SK-N-SH treated with all-trans-retinoic acid at 6 μM for 48 hours (cell line): ENCODE results near the gene MDM4.

ENCODE experiments used
- ATAC-seq: fragments of 200-7000 bp; cut with Tn5 transposase; 3 replicates; pipeline ENCODE4 v1.9.1; 2020; ENCODE audit warnings: mild to moderate bottlenecking, moderate library complexity
- ARNTL ChIP-seq: fragments of 450-650 bp; formaldehyde crosslinking; IDR thresholded peaks from 2 replicates; pipeline ENCODE4 v1.5.0; 2020; ENCODE audit warnings: low read depth, mild to moderate bottlenecking, moderate library complexity, borderline replicate concordance
- BACH2 ChIP-seq: fragments of 250-450 bp; sonication (Bioruptor Pico); IDR thresholded peaks from 2 replicates; pipeline ENCODE4 v1.9.0; 2021; ENCODE audit warnings: mild to moderate bottlenecking, borderline replicate concordance
- CSDC2 ChIP-seq: fragments of 250-450 bp; sonication (Bioruptor Pico); IDR thresholded peaks from 2 replicates; pipeline ENCODE4 v1.5.0; 2020; ENCODE audit warnings: mild to moderate bottlenecking, moderate library complexity
- ESRRG ChIP-seq: fragments of 250-450 bp; sonication (Bioruptor Pico); IDR thresholded peaks from 2 replicates; pipeline ENCODE4 v1.6.1; 2021; ENCODE audit warnings: mild to moderate bottlenecking
- ISL1 ChIP-seq: fragments of 250-450 bp; sonication (Bioruptor Pico); IDR thresholded peaks from 2 replicates; pipeline ENCODE4 v2.1.2; 2022; ENCODE audit warnings: mild to moderate bottlenecking, moderate library complexity
- OSR1 ChIP-seq: fragments of 250-450 bp; sonication (Bioruptor Pico); IDR thresholded peaks from 2 replicates; pipeline ENCODE4 v1.8.0; 2022; ENCODE audit warnings: moderate library complexity, mild to moderate bottlenecking, inconsistent platforms
- POU6F1 ChIP-seq: fragments of 250-450 bp; sonication (Bioruptor Pico); IDR thresholded peaks from 2 replicates; pipeline ENCODE4 v1.8.0; 2021; ENCODE audit warnings: low read depth, mild to moderate bottlenecking, moderate library complexity, borderline replicate concordance
- PPARA ChIP-seq: fragments of 250-450 bp; sonication (Bioruptor Pico); IDR thresholded peaks from 2 replicates; pipeline ENCODE4 v1.5.0; 2020; ENCODE audit warnings: mild to moderate bottlenecking, borderline replicate concordance
- RARB ChIP-seq: fragments of 250-450 bp; sonication (Bioruptor Pico); IDR thresholded peaks from 2 replicates; pipeline ENCODE4 v1.8.0; 2021; ENCODE audit warnings: mild to moderate bottlenecking, moderate library complexity
- TCF4 ChIP-seq: fragments of 250-450 bp; sonication (Bioruptor Pico); IDR thresholded peaks from 2 replicates; pipeline ENCODE4 v1.8.0; 2021; ENCODE audit warnings: mild to moderate bottlenecking, moderate library complexity, borderline replicate concordance
- TOX ChIP-seq: fragments of 250-450 bp; sonication (Bioruptor Pico); IDR thresholded peaks from 2 replicates; pipeline ENCODE4 v1.8.0; 2021; ENCODE audit warnings: mild to moderate bottlenecking, moderate library complexity, borderline replicate concordance
- ZC3H10 ChIP-seq: fragments of 250-450 bp; sonication (Bioruptor Pico); IDR thresholded peaks from 2 replicates; pipeline ENCODE4 v1.5.1; 2021; ENCODE audit warnings: mild to moderate bottlenecking, moderate library complexity
- ZFP3 ChIP-seq: fragments of 250-450 bp; sonication (Bioruptor Pico); IDR thresholded peaks from 2 replicates; pipeline ENCODE4 v1.5.0; 2020; ENCODE audit warnings: mild to moderate bottlenecking, moderate library complexity
- ZFP30 ChIP-seq: fragments of 450-650 bp; formaldehyde crosslinking; IDR thresholded peaks from 2 replicates; pipeline ENCODE4 v1.5.0; 2022; ENCODE audit warnings: mild to moderate bottlenecking, moderate library complexity
- ZNF565 ChIP-seq: fragments of 450-650 bp; formaldehyde crosslinking; conservative IDR thresholded peaks from 2 replicates; pipeline ENCODE4 v1.5.0; 2020; ENCODE audit warnings: low read depth, mild to moderate bottlenecking, moderate library complexity
- ZNF70 ChIP-seq: fragments of 450-650 bp; formaldehyde crosslinking; IDR thresholded peaks from 2 replicates; pipeline ENCODE4 v1.5.0; 2020; ENCODE audit warnings: mild to moderate bottlenecking, moderate library complexity
- ZNF8 ChIP-seq: fragments of 450-650 bp; formaldehyde crosslinking; IDR thresholded peaks from 2 replicates; pipeline ENCODE4 v1.5.0; 2020; ENCODE audit warnings: mild to moderate bottlenecking, moderate library complexity
- TF ChIP-seq, protein P1 (sequence below): fragments of 250-450 bp; sonication (Bioruptor Pico); IDR thresholded peaks from 2 replicates; pipeline ENCODE4 v1.5.1; 2020; ENCODE audit warnings: low read depth, mild to moderate bottlenecking, moderate library complexity
- TF ChIP-seq, protein P2 (sequence below): fragments of 250-450 bp; sonication (Bioruptor Pico); IDR thresholded peaks from 2 replicates; pipeline ENCODE4 v1.5.1; 2021; ENCODE audit warnings: mild to moderate bottlenecking, moderate library complexity
- TF ChIP-seq, protein P3 (sequence below): fragments of 250-450 bp; sonication (Bioruptor Pico); IDR thresholded peaks from 2 replicates; pipeline ENCODE4 v1.5.0; 2020; ENCODE audit warnings: mild to moderate bottlenecking, moderate library complexity

The MDM4 gene

DNA sequence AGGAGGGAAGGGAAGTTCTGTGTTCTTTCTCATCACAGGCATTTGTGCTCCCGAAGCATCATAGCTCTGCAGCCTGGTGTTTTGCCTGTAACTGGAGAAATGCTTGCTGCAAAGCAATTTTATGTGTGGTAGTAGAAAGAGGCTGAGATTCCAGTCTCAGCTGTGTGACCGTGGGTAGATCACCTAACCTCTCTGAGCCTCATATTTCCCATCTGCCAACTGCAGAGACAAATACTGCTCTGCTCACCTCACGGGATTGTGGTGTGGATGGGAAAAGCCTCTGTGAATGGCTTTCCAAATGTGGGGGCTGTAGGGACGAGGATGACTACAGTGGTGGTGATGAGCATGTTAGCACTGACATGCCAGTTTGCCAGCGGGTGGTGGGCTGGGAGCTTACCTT is 84.0 kb downstream of the MDM4 start:
- no peak for TF ChIP-seq CSDC2
- TF ChIP-seq, protein P1, sequence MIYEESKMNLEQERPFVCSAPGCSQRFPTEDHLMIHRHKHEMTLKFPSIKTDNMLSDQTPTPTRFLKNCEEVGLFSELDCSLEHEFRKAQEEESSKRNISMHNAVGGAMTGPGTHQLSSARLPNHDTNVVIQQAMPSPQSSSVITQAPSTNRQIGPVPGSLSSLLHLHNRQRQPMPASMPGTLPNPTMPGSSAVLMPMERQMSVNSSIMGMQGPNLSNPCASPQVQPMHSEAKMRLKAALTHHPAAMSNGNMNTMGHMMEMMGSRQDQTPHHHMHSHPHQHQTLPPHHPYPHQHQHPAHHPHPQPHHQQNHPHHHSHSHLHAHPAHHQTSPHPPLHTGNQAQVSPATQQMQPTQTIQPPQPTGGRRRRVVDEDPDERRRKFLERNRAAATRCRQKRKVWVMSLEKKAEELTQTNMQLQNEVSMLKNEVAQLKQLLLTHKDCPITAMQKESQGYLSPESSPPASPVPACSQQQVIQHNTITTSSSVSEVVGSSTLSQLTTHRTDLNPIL (CRISPR knock-in tag) = no peak
- TF ChIP-seq TCF4 (CRISPR knock-in tag) = no peak
- no peak for TF ChIP-seq PPARA (CRISPR knock-in tag)
- no peak for TF ChIP-seq ZC3H10 (CRISPR knock-in tag)
- no peak for TF ChIP-seq ISL1 (CRISPR knock-in tag)
- TF ChIP-seq ESRRG (CRISPR knock-in tag) = no peak
- ATAC-seq = no peak

DNA sequence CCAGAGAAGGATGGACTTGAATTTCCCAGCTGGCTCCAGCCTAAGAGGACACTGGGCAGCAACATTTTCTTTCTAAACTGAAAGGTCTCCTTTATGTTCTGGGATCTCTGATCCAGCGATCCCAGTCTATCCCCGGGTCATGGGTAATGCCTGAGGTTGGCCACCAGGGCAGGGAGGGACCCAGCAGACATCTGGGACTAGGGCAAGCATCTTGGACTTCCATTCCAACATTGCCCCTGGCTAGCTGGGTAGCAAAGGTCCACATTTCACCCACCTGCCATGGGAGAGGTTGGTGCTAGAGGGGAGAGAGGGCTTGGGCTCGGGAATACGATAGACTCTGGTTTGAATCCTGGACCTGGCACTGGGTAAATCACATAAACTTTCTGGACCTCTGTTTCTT is 84.8 kb downstream of the MDM4 start:
- ATAC-seq = peak; percentile 64
- TF ChIP-seq ZNF70 (CRISPR knock-in tag) (no peak), OSR1 (CRISPR knock-in tag) (no peak), TCF4 (CRISPR knock-in tag) (no peak), ZFP30 (CRISPR knock-in tag) (no peak), ZNF565 (CRISPR knock-in tag) (no peak), ZNF8 (CRISPR knock-in tag) (no peak), BACH2 (CRISPR knock-in tag) (no peak)
- TF ChIP-seq, protein P2, sequence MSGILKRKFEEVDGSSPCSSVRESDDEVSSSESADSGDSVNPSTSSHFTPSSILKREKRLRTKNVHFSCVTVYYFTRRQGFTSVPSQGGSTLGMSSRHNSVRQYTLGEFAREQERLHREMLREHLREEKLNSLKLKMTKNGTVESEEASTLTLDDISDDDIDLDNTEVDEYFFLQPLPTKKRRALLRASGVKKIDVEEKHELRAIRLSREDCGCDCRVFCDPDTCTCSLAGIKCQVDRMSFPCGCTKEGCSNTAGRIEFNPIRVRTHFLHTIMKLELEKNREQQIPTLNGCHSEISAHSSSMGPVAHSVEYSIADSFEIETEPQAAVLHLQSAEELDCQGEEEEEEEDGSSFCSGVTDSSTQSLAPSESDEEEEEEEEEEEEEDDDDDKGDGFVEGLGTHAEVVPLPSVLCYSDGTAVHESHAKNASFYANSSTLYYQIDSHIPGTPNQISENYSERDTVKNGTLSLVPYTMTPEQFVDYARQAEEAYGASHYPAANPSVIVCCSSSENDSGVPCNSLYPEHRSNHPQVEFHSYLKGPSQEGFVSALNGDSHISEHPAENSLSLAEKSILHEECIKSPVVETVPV (CRISPR knock-in tag) = no peak
- TF ChIP-seq, protein P1 (CRISPR knock-in tag) = no peak

DNA sequence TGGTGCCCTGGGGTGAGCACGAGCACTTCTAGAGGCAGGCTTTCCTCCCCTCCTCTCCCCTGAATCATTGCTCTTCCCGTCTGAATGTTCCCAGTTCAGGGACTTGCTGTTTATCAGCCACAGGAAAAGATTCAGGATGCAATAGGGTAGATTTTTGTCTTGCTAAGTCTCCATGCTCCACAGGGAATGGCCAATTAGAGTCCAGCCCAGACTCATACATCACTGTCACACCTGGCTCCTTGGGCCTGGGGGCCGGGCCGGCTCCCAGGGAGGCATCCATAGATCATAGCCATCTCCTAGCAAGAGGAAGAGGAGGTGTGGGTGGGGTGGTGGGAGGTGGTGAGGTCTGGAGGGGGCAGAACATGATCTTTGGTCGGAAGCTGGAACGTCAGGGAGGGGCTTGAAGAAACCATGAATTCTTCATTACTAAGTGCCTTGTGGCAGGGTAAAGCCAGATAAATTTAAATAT is 85.9 kb downstream of the MDM4 start:
- TF ChIP-seq POU6F1 (CRISPR knock-in tag) = no peak
- TF ChIP-seq ZNF70 (CRISPR knock-in tag) = no peak
- no peak for TF ChIP-seq OSR1 (CRISPR knock-in tag)
- TF ChIP-seq PPARA (CRISPR knock-in tag) = no peak
- TF ChIP-seq ZNF565 (CRISPR knock-in tag) = no peak
- TF ChIP-seq TOX (CRISPR knock-in tag) = no peak
- no peak for TF ChIP-seq ESRRG (CRISPR knock-in tag)
- TF ChIP-seq, protein P3, sequence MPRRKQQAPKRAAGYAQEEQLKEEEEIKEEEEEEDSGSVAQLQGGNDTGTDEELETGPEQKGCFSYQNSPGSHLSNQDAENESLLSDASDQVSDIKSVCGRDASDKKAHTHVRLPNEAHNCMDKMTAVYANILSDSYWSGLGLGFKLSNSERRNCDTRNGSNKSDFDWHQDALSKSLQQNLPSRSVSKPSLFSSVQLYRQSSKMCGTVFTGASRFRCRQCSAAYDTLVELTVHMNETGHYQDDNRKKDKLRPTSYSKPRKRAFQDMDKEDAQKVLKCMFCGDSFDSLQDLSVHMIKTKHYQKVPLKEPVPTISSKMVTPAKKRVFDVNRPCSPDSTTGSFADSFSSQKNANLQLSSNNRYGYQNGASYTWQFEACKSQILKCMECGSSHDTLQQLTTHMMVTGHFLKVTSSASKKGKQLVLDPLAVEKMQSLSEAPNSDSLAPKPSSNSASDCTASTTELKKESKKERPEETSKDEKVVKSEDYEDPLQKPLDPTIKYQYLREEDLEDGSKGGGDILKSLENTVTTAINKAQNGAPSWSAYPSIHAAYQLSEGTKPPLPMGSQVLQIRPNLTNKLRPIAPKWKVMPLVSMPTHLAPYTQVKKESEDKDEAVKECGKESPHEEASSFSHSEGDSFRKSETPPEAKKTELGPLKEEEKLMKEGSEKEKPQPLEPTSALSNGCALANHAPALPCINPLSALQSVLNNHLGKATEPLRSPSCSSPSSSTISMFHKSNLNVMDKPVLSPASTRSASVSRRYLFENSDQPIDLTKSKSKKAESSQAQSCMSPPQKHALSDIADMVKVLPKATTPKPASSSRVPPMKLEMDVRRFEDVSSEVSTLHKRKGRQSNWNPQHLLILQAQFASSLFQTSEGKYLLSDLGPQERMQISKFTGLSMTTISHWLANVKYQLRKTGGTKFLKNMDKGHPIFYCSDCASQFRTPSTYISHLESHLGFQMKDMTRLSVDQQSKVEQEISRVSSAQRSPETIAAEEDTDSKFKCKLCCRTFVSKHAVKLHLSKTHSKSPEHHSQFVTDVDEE = no peak
- no peak for TF ChIP-seq ZFP3 (CRISPR knock-in tag)
- no peak for TF ChIP-seq ARNTL
- no peak for TF ChIP-seq RARB (CRISPR knock-in tag)
- no peak for TF ChIP-seq CSDC2
- TF ChIP-seq ZFP30 (CRISPR knock-in tag) = no peak
- TF ChIP-seq, all 23 proteins: peak for 0
- no peak for ATAC-seq
